ENCODE results near the gene MYO5C.
"Not testable (repeated sequence)": the region's sequence is repeated elsewhere in the genome, so short reads cannot be mapped to it uniquely, and the experiment has no call there.

The MYO5C gene

GRCh38 chr15:52241489-52241888 is 54.1 kb downstream of the MYO5C start:
- no peak for TF ChIP-seq CTCF (conservative IDR thresholded peaks at IDR 0.05; ENCODE audit: control insufficient read depth, insufficient read depth, low read depth, low read length)
- DNase-seq (ENCODE audit: low read depth), result no peak
- no peak overlapping the region for H3K4me3 ChIP-seq (ENCODE audit: control insufficient read depth, low read depth, low read length)

- H3K4me3 ChIP-seq (ENCODE audit: control insufficient read depth, low read depth, low read length), result no peak overlapping the region
- no peak for TF ChIP-seq CTCF (conservative IDR thresholded peaks at IDR 0.05; ENCODE audit: control insufficient read depth, insufficient read depth, low read depth, low read length)
- DNase-seq (ENCODE audit: low read depth), result no peak
These were observed 55.4 kb downstream of the MYO5C start for GRCh38 chr15:52240166-52240565.

- DNase-seq (ENCODE audit: low read depth); H3K4me3 ChIP-seq (ENCODE audit: control insufficient read depth, low read depth, low read length): not testable (repeated sequence)
These were observed 56.5 kb downstream of the MYO5C start for GRCh38 chr15:52238989-52239525.

- TF ChIP-seq CTCF (conservative IDR thresholded peaks at IDR 0.05; ENCODE audit: control insufficient read depth, insufficient read depth, low read depth, low read length), result no peak
- no peak overlapping the region for H3K4me3 ChIP-seq (ENCODE audit: control insufficient read depth, low read depth, low read length)
- no peak for DNase-seq (ENCODE audit: low read depth)
These were observed 57.5 kb downstream of the MYO5C start for GRCh38 chr15:52238149-52238548.

- no peak overlapping the region for H3K4me3 ChIP-seq (ENCODE audit: control insufficient read depth, low read depth, low read length)
- no peak for TF ChIP-seq CTCF (conservative IDR thresholded peaks at IDR 0.05; ENCODE audit: control insufficient read depth, insufficient read depth, low read depth, low read length)
- DNase-seq (ENCODE audit: low read depth), result no peak
These were observed 59.6 kb downstream of the MYO5C start for GRCh38 chr15:52236013-52236412.

GRCh38 chr15:52234596-52235541 is 60.7 kb downstream of the MYO5C start:
- TF ChIP-seq CTCF (conservative IDR thresholded peaks at IDR 0.05; ENCODE audit: control insufficient read depth, insufficient read depth, low read depth, low read length), result no peak
- H3K4me3 ChIP-seq (ENCODE audit: control insufficient read depth, low read depth, low read length), result no peak overlapping the region
- DNase-seq (ENCODE audit: low read depth), result no peak

- TF ChIP-seq CTCF (conservative IDR thresholded peaks at IDR 0.05; ENCODE audit: control insufficient read depth, insufficient read depth, low read depth, low read length), result no peak
- H3K4me3 ChIP-seq (ENCODE audit: control insufficient read depth, low read depth, low read length), result no peak overlapping the region
- DNase-seq (ENCODE audit: low read depth), result no peak
These were observed 62.2 kb downstream of the MYO5C start for GRCh38 chr15:52233405-52233804.
